HAP-1 (cell line): ENCODE measurements around the gene XAB2.

Experiments used
- DNase-seq, 2 experiments: peaks; one replicate each; pipeline ENCODE4 v3.0.0-alpha.2; 2016 to 2020; ENCODE audit warnings: low spot score in 2 of 2
- H3K27me3 ChIP-seq: fragments of 250-450 bp; sonication (Bioruptor Pico); 2 replicates; pipeline ENCODE4 v1.5.1; 2020; ENCODE audit warnings: low read depth, mild to moderate bottlenecking, moderate library complexity
- H3K36me3 ChIP-seq: fragments of 250-450 bp; sonication (Bioruptor Pico); replicated peaks from 2 replicates; pipeline ENCODE4 v1.5.1; 2020; ENCODE audit warnings: mild to moderate bottlenecking
- H3K4me1 ChIP-seq: fragments of 250-450 bp; sonication (Bioruptor Pico); 2 replicates; pipeline ENCODE4 v1.5.1; 2020; ENCODE audit warnings: mild to moderate bottlenecking
- H3K4me3 ChIP-seq: fragments of 250-450 bp; sonication (Bioruptor Pico); 2 replicates; pipeline ENCODE4 v1.5.1; 2020; ENCODE audit warnings: mild to moderate bottlenecking, moderate library complexity
- H3K9me3 ChIP-seq: fragments of 250-450 bp; sonication (Bioruptor Pico); 2 replicates; pipeline ENCODE4 v1.5.1; 2020; ENCODE audit warnings: mild to moderate bottlenecking, moderate library complexity
- in situ Hi-C: fragments of 300-500 bp; cut with MboI; formaldehyde crosslinking; loops from 3 replicates; pipeline ENCODE4 v1.14.3; 2020; ENCODE audit warnings: low sequenced_read_pairs, inconsistent platforms, mixed read lengths

Gene XAB2

GRCh38 chr19:7618348-7618747, 11.0 kb downstream of the XAB2 start:
- Histone ChIP-seq H3K27me3 (no peaks in the 10 kb centered on the region), H3K4me1 (no peaks in the 10 kb centered on the region), H3K4me3 (no peak overlapping the region), H3K36me3 (peaks cover 41% of the 10 kb centered on the region), H3K9me3 (no peaks in the 10 kb centered on the region)
- DNase-seq: no peak
- in situ Hi-C loops: no loop called here

- no peak overlapping the region for H3K4me3 ChIP-seq
- DNase-seq: no peak
- H3K9me3 ChIP-seq: no peaks in the 10 kb centered on the region
- H3K36me3 ChIP-seq: peaks cover 37% of the 10 kb centered on the region
- H3K4me1 ChIP-seq: no peaks in the 10 kb centered on the region
- no peaks in the 10 kb centered on the region for H3K27me3 ChIP-seq
- in situ Hi-C loops: no loop called here
These were observed 11.6 kb downstream of the XAB2 start for GRCh38 chr19:7617735-7618134.

DNA sequence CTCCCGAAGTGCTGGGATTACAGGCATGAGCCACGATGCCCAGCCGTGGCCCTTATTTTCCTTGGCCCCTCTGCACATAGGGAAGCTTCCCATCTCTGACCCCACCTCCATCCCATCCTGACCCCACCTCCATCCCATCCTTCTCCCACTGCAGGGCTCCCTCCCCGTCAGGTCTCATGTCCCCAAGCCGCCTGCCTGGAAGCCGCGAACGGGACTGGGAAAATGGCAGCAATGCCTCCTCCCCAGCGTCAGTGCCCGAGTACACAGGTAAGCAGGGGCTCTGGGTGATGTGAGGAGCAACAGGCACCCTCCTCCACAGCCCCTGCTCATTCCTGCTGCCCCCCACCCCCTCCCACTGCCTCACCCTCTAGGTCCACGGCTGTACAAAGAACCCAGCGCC, 12.2 kb downstream of the XAB2 start:
- DNase-seq: no peak
- in situ Hi-C loops: no loop called here
- Histone ChIP-seq H3K27me3 (no peaks in the 10 kb centered on the region), H3K9me3 (no peaks in the 10 kb centered on the region), H3K4me1 (no peaks in the 10 kb centered on the region), H3K36me3 (peaks cover 31% of the 10 kb centered on the region), H3K4me3 (no peak overlapping the region)

DNA sequence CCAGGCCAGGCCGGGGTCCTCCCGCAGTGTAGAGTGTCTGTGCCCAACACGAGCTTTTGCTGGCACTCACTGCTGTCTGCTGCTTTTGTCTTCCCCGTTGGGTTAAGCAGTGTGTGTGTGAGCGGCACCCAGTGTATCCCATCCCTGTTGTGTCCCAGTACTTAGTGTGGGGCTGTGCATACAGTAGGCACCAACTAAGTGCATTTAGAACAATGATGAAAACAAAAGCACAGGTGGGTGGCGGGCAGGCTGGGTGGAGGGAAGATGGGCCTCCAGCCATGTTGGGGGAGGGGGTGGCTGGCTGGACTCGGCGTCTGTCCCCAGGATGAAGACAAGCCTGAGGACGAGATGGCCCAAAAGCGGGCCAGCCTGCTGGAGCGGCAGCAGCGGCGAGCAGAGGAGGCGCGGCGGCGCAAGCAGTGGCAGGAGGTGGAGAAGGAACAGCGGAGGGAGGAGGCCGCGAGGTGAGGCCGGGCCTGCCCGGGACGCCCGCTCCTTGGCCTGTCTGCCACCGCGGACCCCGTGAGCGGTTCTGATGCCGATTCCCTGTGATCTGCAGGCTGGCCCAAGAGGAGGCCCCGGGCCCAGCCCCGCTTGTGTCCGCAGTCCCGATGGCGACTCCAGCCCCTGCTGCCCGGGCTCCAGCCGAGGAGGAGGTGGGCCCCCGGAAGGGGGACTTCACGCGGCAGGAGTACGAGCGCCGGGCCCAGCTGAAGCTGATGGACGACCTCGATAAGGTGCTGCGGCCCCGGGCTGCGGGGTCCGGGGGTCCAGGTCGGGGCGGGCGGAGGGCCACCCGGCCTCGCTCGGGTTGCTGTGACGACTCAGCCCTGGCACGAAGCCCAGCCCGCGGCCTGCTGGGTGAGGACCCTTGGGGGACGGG, 14.2 kb downstream of the XAB2 start:
- Histone ChIP-seq H3K9me3 (no peaks in the 10 kb centered on the region), H3K27me3 (no peaks in the 10 kb centered on the region), H3K36me3 (peaks cover 26% of the 10 kb centered on the region), H3K4me3 (no peak overlapping the region), H3K4me1 (no peaks in the 10 kb centered on the region)
- DNase-seq: no peak
- in situ Hi-C loops: no loop called here

DNA sequence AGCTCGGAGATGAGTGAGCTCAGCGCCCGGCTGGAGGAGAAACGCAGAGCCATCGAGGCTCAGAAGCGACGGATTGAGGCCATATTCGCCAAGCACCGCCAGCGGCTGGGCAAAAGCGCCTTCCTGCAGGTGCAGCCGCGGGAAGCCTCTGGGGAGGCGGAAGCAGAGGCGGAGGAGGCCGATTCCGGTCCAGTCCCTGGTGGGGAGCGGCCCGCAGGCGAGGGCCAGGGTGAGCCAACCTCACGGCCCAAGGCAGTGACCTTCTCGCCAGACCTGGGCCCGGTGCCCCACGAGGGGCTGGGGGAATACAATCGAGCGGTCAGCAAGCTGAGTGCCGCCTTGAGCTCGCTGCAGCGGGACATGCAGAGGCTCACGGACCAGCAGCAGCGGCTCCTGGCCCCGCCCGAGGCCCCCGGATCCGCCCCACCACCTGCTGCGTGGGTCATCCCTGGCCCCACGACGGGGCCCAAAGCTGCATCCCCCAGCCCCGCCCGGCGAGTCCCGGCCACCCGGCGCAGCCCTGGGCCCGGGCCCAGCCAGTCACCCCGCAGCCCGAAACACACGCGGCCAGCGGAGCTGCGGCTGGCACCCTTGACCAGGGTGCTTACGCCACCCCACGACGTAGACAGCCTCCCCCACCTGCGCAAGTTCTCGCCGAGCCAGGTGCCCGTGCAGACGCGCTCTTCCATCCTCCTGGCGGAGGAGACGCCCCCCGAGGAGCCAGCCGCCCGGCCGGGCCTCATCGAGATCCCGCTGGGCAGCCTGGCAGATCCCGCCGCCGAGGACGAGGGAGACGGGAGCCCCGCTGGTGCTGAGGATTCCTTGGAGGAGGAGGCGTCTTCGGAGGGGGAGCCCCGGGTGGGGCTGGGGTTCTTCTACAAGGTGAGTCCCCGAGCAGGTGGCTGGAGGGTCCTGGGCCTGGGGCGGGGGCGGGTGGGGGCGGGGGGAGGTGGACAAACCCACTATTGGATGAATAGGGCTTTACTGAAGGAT, 16.8 kb downstream of the XAB2 start:
- H3K4me3 ChIP-seq: no peak overlapping the region
- no peaks in the 10 kb centered on the region for H3K4me1 ChIP-seq
- H3K27me3 ChIP-seq: no peaks in the 10 kb centered on the region
- no peak for DNase-seq
- H3K9me3 ChIP-seq: no peaks in the 10 kb centered on the region
- peaks cover 9% of the 10 kb centered on the region for H3K36me3 ChIP-seq
- in situ Hi-C loops: no loop called here

DNA sequence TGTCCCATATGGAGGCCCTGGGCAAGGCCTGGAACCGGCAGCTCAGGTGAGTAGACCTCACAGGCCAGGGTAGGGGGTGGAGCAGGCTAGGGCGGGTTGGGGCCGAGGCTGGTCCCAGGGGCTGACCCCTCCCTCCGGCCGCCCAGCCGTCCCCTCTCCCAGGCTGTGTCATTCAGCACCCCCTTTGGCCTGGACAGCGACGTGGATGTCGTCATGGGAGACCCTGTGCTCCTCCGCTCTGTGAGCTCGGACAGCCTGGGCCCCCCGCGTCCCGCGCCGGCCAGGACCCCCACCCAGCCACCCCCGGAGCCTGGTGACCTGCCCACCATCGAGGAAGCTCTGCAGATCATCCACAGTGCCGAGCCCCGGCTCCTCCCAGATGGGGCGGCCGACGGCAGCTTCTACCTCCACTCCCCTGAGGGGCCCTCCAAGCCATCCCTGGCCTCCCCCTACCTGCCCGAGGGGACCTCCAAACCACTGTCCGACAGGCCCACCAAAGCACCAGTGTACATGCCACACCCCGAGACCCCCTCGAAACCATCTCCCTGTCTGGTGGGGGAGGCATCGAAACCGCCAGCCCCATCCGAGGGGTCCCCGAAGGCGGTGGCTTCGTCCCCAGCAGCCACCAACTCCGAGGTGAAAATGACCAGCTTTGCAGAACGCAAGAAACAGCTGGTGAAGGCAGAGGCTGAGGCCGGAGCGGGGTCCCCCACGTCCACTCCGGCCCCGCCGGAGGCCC, 17.6 kb downstream of the XAB2 start:
- Histone ChIP-seq H3K9me3 (no peaks in the 10 kb centered on the region), H3K27me3 (no peaks in the 10 kb centered on the region), H3K4me3 (no peak overlapping the region), H3K36me3 (0 out of 2 replicates have a peak, but pooled peaks cover 6% of the 10 kb centered on the region), H3K4me1 (no peaks in the 10 kb centered on the region)
- in situ Hi-C loops: no loop called here
- no peak for DNase-seq

DNA sequence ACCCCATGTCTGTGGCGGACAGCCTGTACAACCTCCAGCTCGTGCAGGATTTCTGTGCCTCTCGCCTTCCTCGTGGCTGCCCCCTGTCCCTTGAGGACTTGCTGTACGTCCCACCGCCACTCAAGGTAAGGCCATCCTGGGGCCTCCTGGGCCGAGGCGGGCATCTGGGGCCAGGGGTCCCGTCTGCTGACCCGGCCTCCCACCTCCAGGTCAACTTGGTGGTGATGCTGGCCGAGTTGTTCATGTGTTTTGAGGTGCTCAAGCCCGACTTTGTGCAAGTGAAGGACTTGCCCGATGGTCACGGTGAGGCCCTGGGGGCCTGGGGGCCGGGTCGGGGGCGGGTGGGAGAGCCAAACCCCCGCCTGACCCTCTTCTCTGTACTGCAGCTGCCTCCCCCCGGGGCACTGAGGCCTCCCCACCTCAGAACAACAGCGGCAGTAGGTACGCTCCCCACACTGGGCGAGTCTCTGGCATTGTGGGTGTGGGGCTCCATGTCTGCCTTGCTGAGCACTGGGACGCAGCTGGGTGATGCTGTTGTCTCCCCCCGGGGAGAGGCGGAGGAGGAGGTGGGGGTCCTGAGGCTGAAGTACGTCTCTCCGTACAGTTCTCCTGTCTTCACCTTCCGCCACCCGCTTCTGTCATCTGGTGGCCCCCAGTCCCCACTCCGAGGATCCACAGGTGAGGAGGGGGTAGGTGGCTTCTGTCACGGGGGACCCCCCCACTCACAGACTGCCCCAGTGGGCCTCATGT, 18.7 kb downstream of the XAB2 start:
- H3K27me3 ChIP-seq: no peaks in the 10 kb centered on the region
- H3K9me3 ChIP-seq: no peaks in the 10 kb centered on the region
- in situ Hi-C loops: no loop called here
- DNase-seq: no peak
- no peak overlapping the region for H3K4me3 ChIP-seq
- 0 out of 2 replicates have a peak, but pooled peaks cover 6% of the 10 kb centered on the region for H3K36me3 ChIP-seq
- H3K4me1 ChIP-seq: no peaks in the 10 kb centered on the region

- H3K4me1 ChIP-seq: no peaks in the 10 kb centered on the region
- no peak overlapping the region for H3K4me3 ChIP-seq
- H3K27me3 ChIP-seq: no peaks in the 10 kb centered on the region
- H3K9me3 ChIP-seq: no peaks in the 10 kb centered on the region
- H3K36me3 ChIP-seq: 0 out of 2 replicates have a peak, but pooled peaks cover 6% of the 10 kb centered on the region
- DNase-seq: no peak
- in situ Hi-C loops: no loop called here
These were observed 21.3 kb downstream of the XAB2 start for GRCh38 chr19:7607874-7608560.

GRCh38 chr19:7607212-7607873, 22.0 kb downstream of the XAB2 start:
- Histone ChIP-seq H3K27me3 (no peaks in the 10 kb centered on the region), H3K9me3 (no peaks in the 10 kb centered on the region)
- in situ Hi-C loops: no loop called here

GRCh38 chr19:7606289-7606688, 23.1 kb downstream of the XAB2 start:
- no peaks in the 10 kb centered on the region for H3K9me3 ChIP-seq
- H3K4me1 ChIP-seq: no peaks in the 10 kb centered on the region
- no peaks in the 10 kb centered on the region for H3K27me3 ChIP-seq
- no peak overlapping the region for H3K4me3 ChIP-seq
- H3K36me3 ChIP-seq: 0 out of 2 replicates have a peak, but pooled peaks cover 3% of the 10 kb centered on the region
- DNase-seq: no peak
- in situ Hi-C loops: no loop called here

More at GRCh38 chr19:7607212-7607873, 22.0 kb downstream of the XAB2 start:
- DNase-seq: no peak
- Histone ChIP-seq H3K36me3 (0 out of 2 replicates have a peak, but pooled peaks cover 6% of the 10 kb centered on the region), H3K4me3 (no peak overlapping the region), H3K4me1 (no peaks in the 10 kb centered on the region)

DNA sequence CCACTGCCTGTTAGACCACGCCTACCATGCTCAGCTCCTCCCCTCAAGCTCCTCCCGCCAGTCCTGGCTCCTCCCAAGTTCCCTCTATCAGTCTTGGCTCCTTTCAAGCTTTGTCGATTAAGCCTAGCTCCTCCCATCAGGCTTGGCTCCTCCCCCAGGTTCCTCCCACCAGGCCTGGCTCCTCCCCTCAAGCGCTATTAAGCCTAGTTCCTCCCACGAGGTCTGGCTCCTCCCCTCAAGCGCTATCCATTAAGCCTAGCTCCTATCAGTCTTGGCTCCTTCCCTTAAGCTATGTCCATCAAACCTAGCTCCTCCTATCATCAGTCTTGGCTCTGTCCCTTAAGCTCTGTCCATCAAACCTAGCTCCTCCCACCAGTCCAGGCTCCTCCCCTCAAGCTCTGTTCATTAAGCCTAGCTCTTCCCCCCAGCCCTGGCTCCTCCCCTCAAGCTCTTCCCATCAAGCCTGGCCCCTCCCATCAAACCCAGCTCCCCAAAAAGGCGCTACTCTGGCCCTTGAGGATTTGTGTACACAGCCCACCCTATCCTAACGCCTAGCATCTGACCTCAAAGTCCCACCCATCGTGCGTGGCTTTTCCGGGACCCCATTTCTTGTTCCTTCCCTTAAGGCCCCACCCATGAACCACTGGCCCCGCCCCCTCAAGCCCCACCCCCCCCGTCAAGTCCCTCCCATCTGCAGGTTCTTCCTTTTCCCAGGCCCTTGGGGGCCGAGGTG, 23.7 kb downstream of the XAB2 start:
- Histone ChIP-seq H3K9me3 (no peaks in the 10 kb centered on the region), H3K27me3 (no peaks in the 10 kb centered on the region), H3K36me3 (no peaks in the 10 kb centered on the region), H3K4me3 (no peak overlapping the region), H3K4me1 (no peaks in the 10 kb centered on the region)
- peak; percentile 39 to 81 for DNase-seq
- in situ Hi-C loops: no loop called here
